Measurements from ENCODE around the gene CRYGN. TPM values are rescaled to one million over a fixed set of nuclear protein-coding genes. Genes with fewer than 3 reads are reported as not detected.

The CRYGN gene
- total and polyA plus RNA-seq, 9 of the 15 experiments (the other 6 are each of a cell fraction or from before 2014, with no cell fraction given) = not detected

GRCh38 chr7:151408498-151408838, 31.5 kb downstream of the CRYGN start:
- H3K4me1 ChIP-seq (replicated peaks in 1 of 2; ENCODE audit: control insufficient read depth in 2 of 2, insufficient read depth in 2 of 2, low read length in 2 of 2) = peaks cover 30 to 51% of the 10 kb centered on the region in 2 experiments
- FAIRE-seq (no peak), DNase-seq (ENCODE audit: extremely low read depth in 1 of 4, low spot score in 3 of 4) (no peak), ATAC-seq (no peak)
- BruUV-seq (replicated peaks) = no TSS peak
- H3K9ac ChIP-seq (ENCODE audit: insufficient read depth in 1 of 2, low read depth in 2 of 2, low read length in 2 of 2) = peak overlapping the region in 1 of 2 experiments; percentile 26; a peak in 1 of 4 replicates
- ChIA-PET POLR2A (no interaction called here), CTCF (ENCODE audit: low intra/inter-chr PET ratio) (no interaction called here)
- no peaks in the 10 kb centered on the region for H4K20me1 ChIP-seq (replicated peaks; ENCODE audit: control insufficient read depth, insufficient read depth, low read length)
- intact Hi-C loops (cut with micrococcal nuclease) (no loop called here), in situ Hi-C loops (cut with MboI) (no loop called here)
- H3K36me3 ChIP-seq (ENCODE audit: control insufficient read depth, insufficient read depth, low read length) = no peaks in the 10 kb centered on the region
- peak overlapping the region; percentile 30; the same call in 1 of the 2 replicates for H2AFZ ChIP-seq (ENCODE audit: low read depth, low read length)
- peaks cover 2 to 6% of the 10 kb centered on the region in 2 experiments; a peak in 1 of 5 replicates for H3K27me3 ChIP-seq (ENCODE audit: control insufficient read depth in 2 of 2, insufficient read depth in 2 of 2, low read length in 2 of 2)
- H3K27ac ChIP-seq (ENCODE audit: extremely low read depth, low read depth, low read length) = no peak overlapping the region
- TF ChIP-seq HINFP (tag; conservative IDR thresholded peaks at IDR 0.05; ENCODE audit: low read depth) (no peak), KDM1A (IDR thresholded peaks at IDR 0.05) (no peak), FOXK2 (conservative IDR thresholded peaks at IDR 0.05 in 1 of 2, IDR thresholded peaks at IDR 0.05 in 1 of 2; ENCODE audit: low read depth in 2 of 2) (no peak), TRIM28 (IDR thresholded peaks at IDR 0.05) (no peak), IRF1 (CRISPR knock-in tag; IDR thresholded peaks at IDR 0.05; ENCODE audit: borderline replicate concordance) (no peak)
- 56% methylated on average over 7 of the region's 7 CpGs for WGBS (ENCODE audit: insufficient coverage, low coverage, missing lambda C conversion rate)
- no peak overlapping the region for H3K4me2 ChIP-seq (ENCODE audit: insufficient read depth, low read length)
- H3K4me3 ChIP-seq = no peak overlapping the region
- no peaks in the 10 kb centered on the region; the same call in 1 of the 2 replicates for H3K9me3 ChIP-seq (replicated peaks; ENCODE audit: control insufficient read depth, insufficient read depth, low read depth, low read length)
- no peaks in the 10 kb centered on the region for H3K9me1 ChIP-seq (ENCODE audit: control insufficient read depth, insufficient read depth, low read length)
- no peaks in the 10 kb centered on the region for H3K79me2 ChIP-seq (ENCODE audit: control insufficient read depth, insufficient read depth, low read length)
